GM21737 (cell line): Measurements from ENCODE around the gene MYL12A.

Source experiments
- ATAC-seq: cut with Tn5 transposase; IDR thresholded peaks from one replicate; pipeline ENCODE4 v1.9.1; 2021; ENCODE audit warnings: mild to moderate bottlenecking, moderate library complexity; ENCODE audit not compliant: unreplicated experiment

MYL12A gene

DNA sequence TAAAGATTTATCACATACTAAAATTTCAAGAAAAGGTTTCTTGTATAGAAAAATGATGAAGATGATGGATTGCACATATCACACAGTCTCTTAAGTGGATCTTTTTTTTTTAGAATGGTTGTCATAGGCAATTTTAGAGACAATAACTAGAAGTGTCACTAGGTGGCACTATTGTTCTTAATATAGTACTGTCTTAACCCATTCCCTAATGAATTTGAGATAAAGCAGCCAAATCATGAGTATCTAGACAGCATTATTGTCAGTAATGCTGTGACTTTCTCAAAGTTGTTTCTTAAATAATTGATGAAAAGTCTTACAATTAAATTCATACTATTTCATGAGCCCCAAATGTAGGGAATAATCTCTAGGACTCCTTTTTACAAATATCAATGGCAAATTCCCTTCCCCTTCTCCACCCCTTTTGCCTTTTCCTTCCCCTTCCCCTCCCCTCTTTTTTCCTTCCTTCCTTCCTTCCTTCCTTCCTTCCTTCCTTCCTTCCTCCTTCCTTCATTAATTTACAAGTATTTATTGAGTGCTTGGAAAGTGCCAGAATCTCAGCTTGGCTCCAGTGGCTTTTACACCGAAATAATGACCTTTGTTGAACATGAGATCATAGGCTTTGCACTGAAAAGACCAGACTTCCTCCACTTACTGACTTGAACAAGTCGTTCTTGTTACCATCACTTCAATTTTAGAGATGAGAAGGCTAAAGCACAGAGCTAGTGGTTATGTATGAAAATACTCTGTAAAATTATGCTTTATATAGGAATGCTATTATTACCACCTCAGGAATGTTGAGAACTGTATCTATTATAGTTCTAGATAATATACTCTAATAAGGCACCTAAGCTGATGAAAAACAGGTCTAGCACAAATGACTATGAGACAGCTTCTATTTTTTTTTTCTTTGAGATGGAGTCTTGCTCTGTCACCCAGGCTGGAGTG is 34.1 kb downstream of the MYL12A start:
- ATAC-seq: no peak

GRCh38 chr18:3283253-3283863 is 35.8 kb downstream of the MYL12A start:
- no peak for ATAC-seq

DNA sequence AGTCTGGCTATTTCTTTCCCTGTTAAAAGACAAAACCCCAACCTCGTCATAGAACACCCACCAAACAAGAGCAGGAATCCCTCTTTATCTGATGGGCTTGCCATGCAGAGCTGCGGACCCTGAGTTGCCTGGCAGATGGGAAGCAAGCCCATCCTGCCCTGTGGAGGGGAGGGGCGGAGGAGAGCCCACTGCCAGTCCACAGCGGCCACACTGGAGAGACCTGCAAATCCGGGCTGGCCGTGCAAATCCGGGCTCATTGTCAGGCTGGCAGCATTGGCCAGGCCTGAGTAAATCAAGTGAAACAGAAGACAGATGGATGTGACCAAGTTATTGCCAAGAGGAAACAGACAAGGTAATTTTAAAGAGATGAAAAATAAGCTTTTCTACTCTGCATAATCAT is 36.3 kb downstream of the MYL12A start:
- ATAC-seq: no peak

- no peak for ATAC-seq
Measured at GRCh38 chr18:3284501-3284900, 36.9 kb downstream of the MYL12A start.

DNA sequence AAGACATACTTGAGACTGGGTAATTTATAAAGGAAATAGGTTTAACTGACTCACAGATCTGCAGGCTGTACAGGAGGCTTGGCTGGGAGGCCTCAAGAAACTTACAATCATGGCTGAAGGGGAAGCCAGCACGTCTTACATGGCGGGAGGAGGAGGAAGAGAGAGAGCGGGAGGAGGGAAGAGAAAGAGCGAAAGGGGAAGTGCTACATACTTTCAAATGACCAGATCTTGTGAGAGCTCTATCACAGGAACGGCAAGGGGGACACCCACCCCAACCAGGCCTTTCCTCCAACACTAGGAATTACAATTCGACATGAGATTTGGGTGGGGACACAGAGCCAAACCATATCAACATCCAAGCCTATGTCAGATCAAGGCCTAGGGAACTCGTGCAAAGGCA is 38.6 kb downstream of the MYL12A start:
- no peak for ATAC-seq

- ATAC-seq: no peak
Measured at GRCh38 chr18:3293196-3293951, 45.8 kb downstream of the MYL12A start.

DNA sequence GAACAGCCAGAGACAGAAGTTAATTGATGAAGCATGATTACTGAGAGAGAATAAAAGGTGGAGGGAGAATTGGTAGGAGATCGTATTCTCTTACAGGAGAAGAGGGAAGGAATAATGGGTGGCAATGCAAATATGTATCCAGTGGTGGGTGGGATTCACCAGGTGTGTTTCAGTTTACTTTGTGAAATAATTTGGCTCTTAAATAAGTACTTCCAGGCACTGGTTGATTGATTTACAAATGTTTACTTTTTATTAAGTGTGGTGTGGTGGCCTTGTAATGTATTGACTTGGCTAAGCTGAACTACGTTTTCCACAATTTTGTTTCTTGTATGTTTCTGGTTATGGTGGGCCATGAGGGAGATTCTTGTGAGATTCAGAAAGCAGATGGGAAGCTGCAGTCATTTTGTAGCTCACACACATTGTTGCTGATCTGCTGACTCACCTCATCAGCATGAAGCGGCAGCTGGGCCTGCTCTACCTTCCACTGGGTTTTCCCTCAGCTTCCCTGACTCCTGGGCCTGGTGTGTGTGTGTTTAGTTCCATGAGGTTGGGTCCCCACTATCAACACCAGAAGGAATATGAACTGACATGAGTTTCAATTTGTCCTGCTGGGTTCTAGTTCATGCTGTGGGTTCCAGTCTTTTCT is 47.0 kb downstream of the MYL12A start:
- no peak for ATAC-seq

DNA sequence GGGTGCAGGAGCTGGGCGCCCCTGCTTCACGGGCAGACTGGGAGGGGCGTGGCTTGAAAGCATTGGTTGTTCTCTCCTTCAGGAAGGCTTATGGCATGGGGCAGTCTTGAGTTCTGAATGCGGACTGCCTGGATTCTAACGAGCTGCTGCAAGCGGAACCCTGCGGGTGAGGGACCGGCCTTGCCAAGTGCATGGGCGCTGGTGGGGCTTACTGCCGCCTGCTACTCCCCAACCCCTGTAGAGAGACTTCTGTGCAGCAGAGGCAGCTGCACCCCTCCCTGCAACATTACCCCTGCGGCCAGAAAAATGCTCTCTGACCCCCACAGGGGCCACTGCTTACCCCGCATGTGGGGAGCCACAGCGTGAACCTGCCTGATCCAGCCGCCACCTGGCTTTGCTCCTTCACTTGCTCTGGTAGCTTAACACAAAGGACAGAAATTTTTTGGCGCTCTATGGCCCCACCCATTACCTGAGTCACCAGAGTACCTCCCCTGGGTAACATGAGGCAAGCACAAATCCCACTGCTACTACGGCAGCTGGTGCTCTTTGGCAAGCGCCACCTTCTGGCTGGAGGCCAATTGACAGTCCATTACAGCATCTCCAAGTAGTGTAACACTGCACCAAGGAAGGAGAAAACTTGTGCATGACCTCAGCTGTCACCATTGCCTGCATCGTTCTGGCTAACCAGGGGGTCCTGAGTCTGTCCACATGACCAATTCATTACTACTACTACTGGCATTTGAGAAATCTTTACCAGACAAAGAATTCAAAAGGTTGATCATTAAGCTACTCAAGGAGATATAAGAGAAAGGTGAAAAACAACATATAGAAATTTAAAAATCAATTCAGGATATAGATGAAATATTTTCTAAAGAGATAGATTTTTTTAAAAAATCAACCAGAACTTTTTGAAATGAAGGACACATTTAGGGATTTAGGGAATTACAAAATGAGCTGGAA is 49.7 kb downstream of the MYL12A start:
- peak; percentile 98 for ATAC-seq

DNA sequence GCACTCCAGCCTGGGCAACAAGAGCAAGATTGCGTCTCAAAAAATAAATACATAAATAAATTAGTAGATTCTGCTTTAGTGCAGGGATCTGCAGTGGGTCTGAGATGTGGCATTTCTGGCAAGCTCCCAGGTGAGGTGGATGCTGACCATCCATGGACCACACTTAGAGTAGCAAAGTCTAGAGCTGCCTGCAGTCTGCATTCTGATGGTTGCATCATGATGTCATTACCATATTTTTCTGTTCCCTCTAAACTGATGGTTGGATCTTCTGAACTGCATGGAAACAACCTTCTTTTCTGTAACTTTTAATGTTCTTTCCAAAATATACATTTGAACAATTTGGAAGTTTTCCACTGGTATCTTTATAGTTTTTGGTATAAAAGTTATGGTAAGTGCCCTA is 57.2 kb downstream of the MYL12A start:
- no peak for ATAC-seq

GRCh38 chr18:3305354-3305762 is 57.8 kb downstream of the MYL12A start:
- ATAC-seq: no peak
